Peyer's patch (tissue), 4 donors: ENCODE measurements around the gene DNAH14. TPM values are rescaled to one million over a fixed set of nuclear protein-coding genes. Genes with fewer than 3 reads are reported as not detected.
"Not testable (repeated sequence)": the region's sequence is repeated elsewhere in the genome, so short reads cannot be mapped to it uniquely, and the experiment has no call there.

Source experiments
- DNase-seq, 3 donors: peaks; one replicate each; pipeline ENCODE4 v3.0.0-alpha.2; 2017 to 2019
- H3K27ac ChIP-seq, 4 donors: fragments of 200-600 bp; sonication (generic); one replicate each; pipeline ENCODE4 v1.5.1; 2016 to 2019
- H3K27me3 ChIP-seq, 2 donors: fragments of 200-600 bp; sonication (generic); one replicate each; pipeline ENCODE4 v1.5.1; 2019
- H3K36me3 ChIP-seq, 3 donors: fragments of 200-600 bp; sonication (generic); one replicate each; pipeline ENCODE4 v1.5.1; 2016 to 2019
- H3K4me1 ChIP-seq, 4 donors: fragments of 200-600 bp; sonication (generic); one replicate each; pipeline ENCODE4 v1.5.1; 2016 to 2019
- H3K4me3 ChIP-seq, 4 donors: fragments of 200-600 bp; sonication (generic); 1 replicate in 3 of 4; 2 replicates in 1 of 4; pipeline ENCODE4 v1.5.1; 2016 to 2019; ENCODE audit warnings: mild to moderate bottlenecking in 1 of 4
- H3K9me3 ChIP-seq, 4 donors: fragments of 200-600 bp; sonication (generic); one replicate each; pipeline ENCODE4 v1.5.1; 2016 to 2019; ENCODE audit warnings: mild to moderate bottlenecking in 1 of 4
- CTCF ChIP-seq, 6 experiments: fragments of 450-650 bp in 4 of 6; fragments of 200-600 bp in 2 of 6; sonication (generic) in 1 of 6; IDR thresholded peaks; one replicate each; pipeline ENCODE4 v1.5.1; 2017 to 2019; ENCODE audit warnings: antibody characterized with exemption in 6 of 6, mild to moderate bottlenecking in 3 of 6, moderate library complexity in 1 of 6
- POLR2A ChIP-seq, 2 donors: fragments of 450-650 bp; IDR thresholded peaks; one replicate each; pipeline ENCODE4 v1.5.1; 2017; ENCODE audit warnings: antibody characterized with exemption in 2 of 2, mild to moderate bottlenecking in 2 of 2, moderate library complexity in 2 of 2
- total RNA-seq, 4 donors: library from RNA; depleted of rRNA; stranded (reverse); fragments of >200 nt; gene quantifications; one replicate each; pipeline ENCODE4 v1.1.0, GENCODE V29; 2016

DNAH14 gene
- total RNA-seq, 4 donors from 2014 or later, result 6.5 to 11.0 (median 7.4) TPM

- Histone ChIP-seq H3K4me1 (no peaks in the 10 kb centered on the region), H3K27me3 (no peaks in the 10 kb centered on the region), H3K4me3 (no peak overlapping the region), H3K36me3 (no peaks in the 10 kb centered on the region), H3K27ac (no peak overlapping the region), H3K9me3 (peaks cover 0 to 6% (median 0%) of the 10 kb centered on the region in 4 donors)
- DNase-seq, result no peak
- TF ChIP-seq POLR2A (IDR thresholded peaks at IDR 0.05) (no peak), CTCF (IDR thresholded peaks at IDR 0.05) (no peak)
Observed at GRCh38 chr1:224938652-224939051, 9.2 kb downstream of the DNAH14 start.

GRCh38 chr1:224939844-224940425, 10.5 kb downstream of the DNAH14 start:
- DNase-seq, result no peak

GRCh38 chr1:224940735-224941134, 11.3 kb downstream of the DNAH14 start:
- DNase-seq, result not testable (repeated sequence)

More at GRCh38 chr1:224939844-224940425, 10.5 kb downstream of the DNAH14 start:
- Histone ChIP-seq H3K27ac (no peak overlapping the region), H3K27me3 (no peaks in the 10 kb centered on the region), H3K4me3 (no peak overlapping the region), H3K9me3 (peaks cover 0 to 4% (median 0%) of the 10 kb centered on the region in 4 donors), H3K4me1 (no peaks in the 10 kb centered on the region), H3K36me3 (no peaks in the 10 kb centered on the region)
- TF ChIP-seq POLR2A (IDR thresholded peaks at IDR 0.05) (no peak), CTCF (IDR thresholded peaks at IDR 0.05) (no peak)

GRCh38 chr1:224945651-224946348, 16.3 kb downstream of the DNAH14 start:
- H3K36me3 ChIP-seq, H3K4me3 ChIP-seq, H3K27me3 ChIP-seq, DNase-seq, H3K9me3 ChIP-seq, H3K4me1 ChIP-seq, H3K27ac ChIP-seq: not testable (repeated sequence)

More at GRCh38 chr1:224940735-224941134, 11.3 kb downstream of the DNAH14 start:
- H3K4me1 ChIP-seq, H3K27ac ChIP-seq, H3K36me3 ChIP-seq, H3K9me3 ChIP-seq, H3K27me3 ChIP-seq, H3K4me3 ChIP-seq: not testable (repeated sequence)

GRCh38 chr1:224946349-224946691, 16.8 kb downstream of the DNAH14 start:
- DNase-seq, H3K4me1 ChIP-seq, H3K4me3 ChIP-seq, H3K36me3 ChIP-seq, H3K27me3 ChIP-seq, H3K9me3 ChIP-seq, H3K27ac ChIP-seq: not testable (repeated sequence)

GRCh38 chr1:224957696-224958095, 28.2 kb downstream of the DNAH14 start:
- no peak for TF ChIP-seq POLR2A (IDR thresholded peaks at IDR 0.05)
- no peak for TF ChIP-seq CTCF (IDR thresholded peaks at IDR 0.05)
- H3K27me3 ChIP-seq, result no peaks in the 10 kb centered on the region

GRCh38 chr1:224958490-224958889, 29.0 kb downstream of the DNAH14 start:
- DNase-seq, result no peak
- Histone ChIP-seq H3K27me3 (no peaks in the 10 kb centered on the region), H3K4me1 (no peaks in the 10 kb centered on the region), H3K9me3 (no peaks in the 10 kb centered on the region), H3K27ac (no peak overlapping the region), H3K4me3 (no peak overlapping the region), H3K36me3 (no peaks in the 10 kb centered on the region)
- TF ChIP-seq CTCF (IDR thresholded peaks at IDR 0.05) (no peak), POLR2A (IDR thresholded peaks at IDR 0.05) (no peak)

More at GRCh38 chr1:224957696-224958095, 28.2 kb downstream of the DNAH14 start:
- DNase-seq, result no peak
- Histone ChIP-seq H3K4me1 (no peaks in the 10 kb centered on the region), H3K4me3 (no peak overlapping the region), H3K27ac (no peak overlapping the region), H3K9me3 (no peaks in the 10 kb centered on the region), H3K36me3 (no peaks in the 10 kb centered on the region)
